ENCODE measurements around the gene INPP5A.
A peak's percentile ranks its signal among the peaks of the same experiment; 100 is the strongest.

The INPP5A gene

GRCh38 chr10:132535065-132535651 lies 2.4 kb upstream of the INPP5A start:
- ChIA-PET POLR2A (no interaction called here), CTCF (no interaction called here)
- no peak for TF ChIP-seq CTCF (IDR thresholded peaks at IDR 0.05; ENCODE audit: insufficient read depth, low read length, missing control alignments)
- DNase-seq (ENCODE audit: low read depth, low spot score), result no peak
- no peak overlapping the region for H3K4me3 ChIP-seq (ENCODE audit: low read depth, low read length)

GRCh38 chr10:132536241-132536876 lies 1.2 kb upstream of the INPP5A start:
- peak overlapping the region; percentile 67 for H3K4me3 ChIP-seq (ENCODE audit: low read depth, low read length)
- ChIA-PET POLR2A (no interaction called here), CTCF (interaction anchor here (0.8 to 1.3 kb wide), 4 partner anchors 9 to 97 kb away, joined by 3 to 6 read pairs (median 3); no protein-coding TSS in a partner anchor)
- no peak for TF ChIP-seq CTCF (IDR thresholded peaks at IDR 0.05; ENCODE audit: insufficient read depth, low read length, missing control alignments)
- DNase-seq (ENCODE audit: low read depth, low spot score), result no peak

- POLR2A ChIA-PET, result interaction anchor here (0.6 kb wide), 1 partner anchor 11 kb away, joined by 3 read pairs; no protein-coding TSS in a partner anchor
These were observed 507 bp upstream of the INPP5A start for GRCh38 chr10:132536877-132537683.

GRCh38 chr10:132538031-132538789 lies 623 bp downstream of the INPP5A start:
- ChIA-PET CTCF (interaction anchor here (1.7 to 4.3 kb wide), 2 partner anchors 79 to 87 kb away, joined by 3 to 18 read pairs; no protein-coding TSS in a partner anchor), POLR2A (interaction anchor here (1.2 kb wide), 1 partner anchor 270 kb away, joined by 4 read pairs; no protein-coding TSS in a partner anchor)
- H3K4me3 ChIP-seq (ENCODE audit: low read depth, low read length), result peak overlapping the region; percentile 66
- no peak for TF ChIP-seq CTCF (IDR thresholded peaks at IDR 0.05; ENCODE audit: insufficient read depth, low read length, missing control alignments)
- no peak for DNase-seq (ENCODE audit: low read depth, low spot score)

More at GRCh38 chr10:132536877-132537683, 507 bp upstream of the INPP5A start:
- peak overlapping the region; percentile 67 for H3K4me3 ChIP-seq (ENCODE audit: low read depth, low read length)
- CTCF ChIA-PET, result interaction anchor here (0.8 to 1.3 kb wide), 4 partner anchors 10 to 96 kb away, joined by 3 to 6 read pairs (median 3); no protein-coding TSS in a partner anchor
- peak; percentile 88 for DNase-seq (ENCODE audit: low read depth, low spot score)
- peak; percentile 34 for TF ChIP-seq CTCF (IDR thresholded peaks at IDR 0.05; ENCODE audit: insufficient read depth, low read length, missing control alignments)

GRCh38 chr10:132538790-132539421 lies 1.3 kb downstream of the INPP5A start:
- peak overlapping the region; percentile 66 for H3K4me3 ChIP-seq (ENCODE audit: low read depth, low read length)
- POLR2A ChIA-PET, result interaction anchor here (0.6 to 1.2 kb wide), 3 partner anchors 29 to 271 kb away, joined by 3 to 4 read pairs (median 3); no protein-coding TSS in a partner anchor

More at GRCh38 chr10:132538790-132539421, 1.3 kb downstream of the INPP5A start:
- TF ChIP-seq CTCF (IDR thresholded peaks at IDR 0.05; ENCODE audit: insufficient read depth, low read length, missing control alignments), result no peak
- CTCF ChIA-PET, result interaction anchor here (0.7 to 4.3 kb wide), 9 partner anchors 10 to 99 kb away, joined by 3 to 18 read pairs (median 3); no protein-coding TSS in a partner anchor
- DNase-seq (ENCODE audit: low read depth, low spot score), result no peak
